Right lobe of liver (tissue), 6 donors: ENCODE results near the gene LMAN1. TPM values are rescaled to one million over a fixed set of nuclear protein-coding genes. Genes with fewer than 3 reads are reported as not detected.
A peak's percentile ranks its signal among the peaks of the same experiment; 100 is the strongest.

Source experiments
- ATAC-seq, 4 donors: fragments of 200-7000 bp; cut with Tn5 transposase; one replicate each; pipeline ENCODE4 v1.9.1; 2020; ENCODE audit warnings: mild to moderate bottlenecking in 4 of 4, moderate library complexity in 4 of 4
- DNase-seq, 3 donors: peaks; one replicate each; pipeline ENCODE4 v3.0.0-alpha.2; 2020
- H3K27ac ChIP-seq, 3 donors: fragments of 200-600 bp; one replicate each; pipeline ENCODE4 v1.8.0; 2022
- H3K27me3 ChIP-seq, 2 donors: fragments of 200-600 bp; one replicate each; pipeline ENCODE4 v1.8.0; 2022
- H3K36me3 ChIP-seq, 4 donors: fragments of 200-600 bp; sonication (generic) in 1 of 4; one replicate each; pipeline versions ENCODE4 v1.5.1 to v1.8.0; 2017 to 2022; ENCODE audit warnings: control low read depth in 1 of 4
- H3K4me1 ChIP-seq, 4 donors: fragments of 200-600 bp; sonication (generic) in 1 of 4; one replicate each; pipeline versions ENCODE4 v1.5.1 to v1.8.0; 2017 to 2022; ENCODE audit warnings: control low read depth in 1 of 4
- H3K4me3 ChIP-seq, 3 donors: fragments of 200-600 bp; one replicate each; pipeline ENCODE4 v1.8.0; 2022
- H3K9me3 ChIP-seq, 4 donors: fragments of 200-600 bp; sonication (generic) in 1 of 4; one replicate each; pipeline versions ENCODE4 v1.5.1 to v1.8.0; 2017 to 2022; ENCODE audit warnings: control low read depth in 1 of 4
- CTCF ChIP-seq, 4 donors: fragments of 200-600 bp in 3 of 4; fragments of 450-650 bp in 1 of 4; IDR thresholded peaks; one replicate each; pipeline versions ENCODE4 v1.5.1 to v1.8.0; 2016 to 2022; ENCODE audit warnings: antibody characterized with exemption in 4 of 4, mild to moderate bottlenecking in 2 of 4
- POLR2A ChIP-seq: fragments of 450-650 bp; IDR thresholded peaks from one replicate; pipeline ENCODE4 v1.6.1; 2017; ENCODE audit warnings: antibody characterized with exemption, mild to moderate bottlenecking
- WGBS: methylation state at CpG from one replicate; pipeline ENCODE4 v1.1.6; 2018; ENCODE audit warnings: low coverage, low lambda C conversion rate; ENCODE audit not compliant: insufficient coverage; ENCODE audit errors: missing lambda C conversion rate; 5-methylcytosine and 5-hydroxymethylcytosine counted together
- intact Hi-C, 2 donors: fragments of 100-400 bp; cut with DNase I; formaldehyde crosslinking; loops; one replicate each; pipeline versions ENCODE4 v1.11.2 to v1.14.1; 2022
- total RNA-seq, 6 experiments: library from RNA; depleted of rRNA in 2 of 6; stranded (reverse); fragments of >200 nt in 2 of 6; fragmentation: NEBNext Ultra II Directional in 3 of 6; extraction: Animal tissue kit (Norgen Biotek cat#: 25700) in 3 of 6; gene quantifications; one replicate each; pipeline versions ENCODE4 v1.1.0 to v1.2.4, GENCODE V29; 2016 to 2023
- donor health status: DM: no; HTN: yes; CAD: no.
- donor health status: DM: no; HTN: no; CAD: no.
- donor health status: DM: no; HTN: no; CAD: no.
- donor health status: DM: no; HTN: yes; CAD: no.
- donor health status: DM: no; HTN: yes; CAD: no.

Gene LMAN1
- total RNA-seq, 6 experiments from 2014 or later, result 67.8 to 136 (median 108) TPM

GRCh38 chr18:59293317-59293716 is 65.7 kb downstream of the LMAN1 start:
- DNase-seq, result no peak
- Histone ChIP-seq H3K27me3 (no peaks in the 10 kb centered on the region), H3K4me1 (no peaks in the 10 kb centered on the region), H3K27ac (no peak overlapping the region), H3K4me3 (no peak overlapping the region), H3K36me3 (no peaks in the 10 kb centered on the region), H3K9me3 (no peaks in the 10 kb centered on the region)
- ATAC-seq, result peak in 1 of 4 donors; percentile 59
- intact Hi-C loops, result no loop called here
- TF ChIP-seq POLR2A (no peak), CTCF (IDR thresholded peaks at IDR 0.05) (no peak)

DNA sequence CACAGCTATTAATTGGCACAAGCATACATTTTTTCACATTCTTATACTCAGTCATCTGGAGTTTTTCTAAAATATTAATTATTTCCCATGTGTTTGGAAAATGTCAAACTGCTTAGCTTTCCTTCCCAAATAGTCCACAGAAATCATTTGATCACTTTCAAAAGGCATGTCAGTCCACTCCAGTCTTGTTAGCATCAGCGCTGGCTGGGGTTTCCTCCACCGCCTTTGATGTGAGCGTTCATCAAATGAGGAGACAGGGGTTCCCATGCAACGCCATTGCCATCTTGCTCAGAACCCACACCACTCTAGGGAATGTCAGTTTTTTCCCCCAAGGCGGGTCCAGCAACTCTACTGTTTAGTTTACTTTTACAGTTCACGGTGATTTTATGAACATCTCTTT is 72.7 kb downstream of the LMAN1 start:
- no peaks in the 10 kb centered on the region for H3K9me3 ChIP-seq
- ATAC-seq (no peak), DNase-seq (no peak)
- TF ChIP-seq CTCF (IDR thresholded peaks at IDR 0.05), result no peak
- TF ChIP-seq POLR2A, result no peak
- no peaks in the 10 kb centered on the region for H3K27me3 ChIP-seq
- H3K4me1 ChIP-seq, result no peaks in the 10 kb centered on the region
- WGBS, result 61% methylated on average over 6 of the region's 6 CpGs
- no peak overlapping the region for H3K4me3 ChIP-seq
- intact Hi-C loops, result no loop called here
- H3K27ac ChIP-seq, result no peak overlapping the region
- no peaks in the 10 kb centered on the region for H3K36me3 ChIP-seq

DNA sequence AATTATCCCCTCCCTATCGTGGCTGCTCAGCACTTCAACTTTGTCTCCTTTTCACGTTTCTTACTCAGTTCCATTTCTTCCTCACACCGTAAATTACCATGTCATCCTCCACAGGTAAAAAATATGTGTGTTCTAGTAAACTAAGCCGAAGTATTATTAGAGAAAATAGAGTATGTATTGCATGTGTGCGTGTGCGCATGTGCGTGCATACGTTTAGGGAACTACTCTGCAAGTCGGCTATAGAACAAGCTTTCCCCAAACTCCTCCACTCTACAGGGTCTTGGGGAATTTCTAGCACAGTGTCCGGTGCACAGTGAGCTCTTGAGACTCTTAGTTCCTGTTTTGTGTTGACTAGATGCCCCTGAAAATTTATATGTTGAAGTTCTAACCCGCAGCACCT is 76.7 kb downstream of the LMAN1 start:
- intact Hi-C loops, result no loop called here
- 64% methylated on average over 11 of the region's 11 CpGs for WGBS
- TF ChIP-seq CTCF (IDR thresholded peaks at IDR 0.05) (no peak), POLR2A (no peak)
- H3K27ac ChIP-seq, result no peak overlapping the region
- no peaks in the 10 kb centered on the region for H3K9me3 ChIP-seq
- no peak for ATAC-seq
- DNase-seq, result no peak
- H3K4me1 ChIP-seq, result no peaks in the 10 kb centered on the region
- H3K36me3 ChIP-seq, result no peaks in the 10 kb centered on the region
- peaks cover 0 to 5% of the 10 kb centered on the region in 2 donors for H3K27me3 ChIP-seq
- no peak overlapping the region for H3K4me3 ChIP-seq

- H3K9me3 ChIP-seq, result no peaks in the 10 kb centered on the region
- peaks cover 0 to 5% of the 10 kb centered on the region in 2 donors for H3K27me3 ChIP-seq
- intact Hi-C loops, result no loop called here
- ATAC-seq (no peak), DNase-seq (no peak)
- no peak overlapping the region for H3K27ac ChIP-seq
- WGBS, result 29% methylated on average over 1 of the region's 1 CpG
- no peak overlapping the region for H3K4me3 ChIP-seq
- H3K4me1 ChIP-seq, result no peaks in the 10 kb centered on the region
- TF ChIP-seq CTCF (IDR thresholded peaks at IDR 0.05), result no peak
- TF ChIP-seq POLR2A, result no peak
- no peaks in the 10 kb centered on the region for H3K36me3 ChIP-seq
These were observed 79.3 kb downstream of the LMAN1 start for GRCh38 chr18:59279722-59280121.

- no peaks in the 10 kb centered on the region for H3K9me3 ChIP-seq
- TF ChIP-seq POLR2A (no peak), CTCF (IDR thresholded peaks at IDR 0.05) (no peak)
- no peaks in the 10 kb centered on the region for H3K4me1 ChIP-seq
- intact Hi-C loops, result no loop called here
- H3K4me3 ChIP-seq, result no peak overlapping the region
- H3K27me3 ChIP-seq, result peaks cover 0 to 9% of the 10 kb centered on the region in 2 donors
- H3K27ac ChIP-seq, result no peak overlapping the region
- ATAC-seq (no peak), DNase-seq (no peak)
- no peaks in the 10 kb centered on the region for H3K36me3 ChIP-seq
- WGBS, result 58% methylated on average over 3 of the region's 3 CpGs
These were observed 79.9 kb downstream of the LMAN1 start for GRCh38 chr18:59279193-59279592.
